SK-N-MC (cell line): ENCODE results near the gene MACROD2.

Experiments used
- EZH2 ChIP-seq: fragments of 200-600 bp; sonication (generic); IDR thresholded peaks from one replicate; pipeline ENCODE4 v1.6.1; 2017; ENCODE audit warnings: antibody characterized with exemption
- POLR2AphosphoS5 ChIP-seq: IDR thresholded peaks from 2 replicates; pipeline ENCODE4 v1.6.1; 2012; ENCODE audit warnings: mild to moderate bottlenecking, low read depth, low read length, borderline replicate concordance

- TF ChIP-seq EZH2: no peak
- TF ChIP-seq POLR2AphosphoS5: no peak
Observed at GRCh38 chr20:15146948-15147347, 1151.6 kb downstream of the MACROD2 start.
